GM19193 (cell line): Measurements from ENCODE around the gene HNF4A.

ENCODE experiments used
- POLR2A ChIP-seq: IDR thresholded peaks from 4 replicates; pipeline ENCODE4 v1.6.1; 2011; ENCODE audit not compliant: insufficient read depth, insufficient read length; ENCODE audit errors: extremely low read depth

HNF4A gene

DNA sequence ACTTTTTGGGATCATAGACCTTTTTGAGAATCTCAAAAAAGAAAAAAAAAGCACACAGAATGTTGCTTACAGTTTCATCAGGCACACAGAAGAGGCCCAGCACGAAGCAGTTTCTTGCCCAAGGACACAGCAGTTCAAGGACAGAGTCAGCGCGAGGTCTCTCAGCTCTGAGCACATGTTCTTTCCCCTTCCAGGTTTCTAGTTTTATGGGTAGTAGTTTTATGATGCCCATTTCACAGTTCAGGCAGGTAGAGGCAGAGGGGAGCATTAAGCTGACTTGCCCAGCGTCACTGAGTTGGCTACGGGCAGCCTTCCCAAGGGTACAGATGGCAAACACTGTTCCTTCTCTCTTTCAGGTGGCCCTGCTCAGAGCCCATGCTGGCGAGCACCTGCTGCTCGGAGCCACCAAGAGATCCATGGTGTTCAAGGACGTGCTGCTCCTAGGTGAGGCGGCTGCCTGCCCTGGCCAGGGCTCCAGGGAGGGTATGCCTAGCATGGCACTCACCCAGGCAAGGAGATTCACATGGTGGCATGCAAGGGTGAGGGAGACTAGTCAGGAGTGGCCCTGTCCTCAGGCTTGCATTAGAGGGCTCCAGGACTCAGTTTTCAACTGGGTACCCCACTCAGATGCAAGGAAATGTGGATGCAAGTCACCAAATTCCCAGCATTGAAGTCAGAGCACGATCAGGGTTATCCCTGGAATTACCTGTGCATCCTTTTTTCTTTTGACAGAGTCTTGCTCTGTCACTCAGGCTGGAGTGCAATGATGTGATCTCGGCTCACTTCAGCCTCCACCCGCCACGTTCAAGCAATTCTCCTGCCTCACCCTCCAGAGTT lies 62.8 kb downstream of the HNF4A start:
- TF ChIP-seq POLR2A = no peak

DNA sequence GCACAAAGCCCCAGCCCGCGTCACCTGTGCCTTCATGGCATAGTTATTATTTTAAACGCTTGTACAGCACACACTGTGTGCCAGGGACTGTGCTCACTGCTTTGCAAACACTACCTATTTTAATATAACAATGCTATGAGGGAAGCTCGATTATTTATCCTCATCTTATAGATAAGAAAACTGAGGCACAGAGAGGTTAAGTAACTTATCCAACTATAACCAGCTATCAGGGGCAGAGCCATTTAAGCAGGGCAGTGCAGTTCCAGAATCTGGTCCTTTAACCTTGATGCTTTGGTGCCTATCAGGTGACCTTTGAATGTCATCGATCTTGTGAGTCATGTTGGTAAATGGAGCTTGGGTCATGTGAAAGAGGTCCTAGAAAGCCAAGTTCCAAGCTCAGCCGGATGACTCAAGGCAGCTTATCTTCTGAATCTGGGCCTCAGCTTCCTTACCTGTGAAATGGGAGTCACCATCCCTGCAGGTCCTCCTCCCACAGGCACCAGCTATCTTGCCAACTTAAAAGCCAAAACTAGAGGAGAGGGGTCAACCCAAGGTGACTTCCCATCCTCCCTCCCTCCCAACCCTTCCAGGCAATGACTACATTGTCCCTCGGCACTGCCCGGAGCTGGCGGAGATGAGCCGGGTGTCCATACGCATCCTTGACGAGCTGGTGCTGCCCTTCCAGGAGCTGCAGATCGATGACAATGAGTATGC lies 63.8 kb downstream of the HNF4A start:
- no peak for TF ChIP-seq POLR2A

- no peak for TF ChIP-seq POLR2A
Measured at GRCh38 chr20:44420497-44420896, 65.0 kb downstream of the HNF4A start.

- TF ChIP-seq POLR2A = no peak
Measured at GRCh38 chr20:44422083-44422482, 66.6 kb downstream of the HNF4A start.

DNA sequence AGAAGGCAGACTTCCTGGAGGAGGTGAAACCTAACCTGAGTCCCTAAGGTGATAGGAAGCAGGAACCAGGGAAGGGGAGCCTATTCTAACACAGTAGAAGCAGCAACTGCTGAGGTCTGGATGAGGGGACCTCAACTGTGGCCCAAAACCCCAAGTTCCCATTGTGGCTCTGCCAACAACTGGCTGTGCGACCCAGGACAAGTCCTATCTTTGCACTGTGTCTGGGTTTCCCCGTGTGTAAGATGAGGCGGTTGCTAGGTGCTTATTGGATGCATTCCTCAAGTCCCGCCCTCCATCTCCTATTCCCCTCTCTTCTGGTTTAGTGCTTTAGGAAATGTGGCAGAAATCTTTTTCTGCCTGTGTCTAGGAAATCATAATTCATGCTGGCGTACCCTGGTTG lies 68.0 kb downstream of the HNF4A start:
- no peak for TF ChIP-seq POLR2A

GRCh38 chr20:44424039-44424495 lies 68.6 kb downstream of the HNF4A start:
- no peak for TF ChIP-seq POLR2A

GRCh38 chr20:44425923-44426322 lies 70.4 kb downstream of the HNF4A start:
- TF ChIP-seq POLR2A = no peak

DNA sequence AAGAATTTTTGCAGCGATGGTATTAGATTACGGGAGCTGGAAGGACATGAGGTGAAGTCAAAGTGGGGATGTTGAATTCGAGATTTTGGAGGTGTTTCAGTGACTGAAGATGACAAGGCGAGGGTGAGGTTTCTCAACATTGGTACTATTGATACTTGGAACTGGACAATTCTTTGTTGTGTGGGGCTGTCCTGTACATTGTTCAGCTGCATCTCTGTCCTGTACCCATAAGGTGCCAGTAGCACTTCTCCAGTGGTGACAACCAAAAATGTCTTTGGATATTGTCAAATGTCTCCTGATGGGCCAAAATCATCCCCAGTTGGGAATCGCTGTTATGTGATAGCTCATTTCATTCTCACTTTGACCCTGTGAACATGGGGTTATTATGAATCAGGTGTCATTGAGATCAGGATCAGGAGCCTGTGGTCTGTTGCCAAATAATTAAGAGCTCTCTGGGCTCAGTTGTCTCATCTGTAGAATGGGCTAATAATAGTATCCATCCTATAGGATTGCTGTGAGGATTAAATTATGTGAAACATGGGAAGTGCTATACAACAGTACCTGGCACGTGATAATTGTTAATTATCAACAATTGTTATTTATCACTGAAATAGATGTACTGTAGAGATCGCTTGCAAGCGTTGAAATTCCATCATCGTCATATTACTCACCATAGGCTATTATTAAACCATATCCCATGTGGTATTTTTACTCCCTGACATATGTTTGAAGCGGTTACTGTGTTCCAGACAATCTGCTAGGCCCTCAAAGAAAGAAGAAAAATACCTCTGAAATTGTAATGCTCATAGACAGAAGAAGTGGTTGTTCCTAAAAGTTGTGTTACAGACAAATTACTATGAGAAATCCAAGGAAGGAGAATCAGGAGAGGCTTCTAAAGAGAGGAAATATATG lies 71.6 kb downstream of the HNF4A start:
- no peak for TF ChIP-seq POLR2A

- TF ChIP-seq POLR2A = no peak
Measured at GRCh38 chr20:44427804-44428173, 72.3 kb downstream of the HNF4A start.

DNA sequence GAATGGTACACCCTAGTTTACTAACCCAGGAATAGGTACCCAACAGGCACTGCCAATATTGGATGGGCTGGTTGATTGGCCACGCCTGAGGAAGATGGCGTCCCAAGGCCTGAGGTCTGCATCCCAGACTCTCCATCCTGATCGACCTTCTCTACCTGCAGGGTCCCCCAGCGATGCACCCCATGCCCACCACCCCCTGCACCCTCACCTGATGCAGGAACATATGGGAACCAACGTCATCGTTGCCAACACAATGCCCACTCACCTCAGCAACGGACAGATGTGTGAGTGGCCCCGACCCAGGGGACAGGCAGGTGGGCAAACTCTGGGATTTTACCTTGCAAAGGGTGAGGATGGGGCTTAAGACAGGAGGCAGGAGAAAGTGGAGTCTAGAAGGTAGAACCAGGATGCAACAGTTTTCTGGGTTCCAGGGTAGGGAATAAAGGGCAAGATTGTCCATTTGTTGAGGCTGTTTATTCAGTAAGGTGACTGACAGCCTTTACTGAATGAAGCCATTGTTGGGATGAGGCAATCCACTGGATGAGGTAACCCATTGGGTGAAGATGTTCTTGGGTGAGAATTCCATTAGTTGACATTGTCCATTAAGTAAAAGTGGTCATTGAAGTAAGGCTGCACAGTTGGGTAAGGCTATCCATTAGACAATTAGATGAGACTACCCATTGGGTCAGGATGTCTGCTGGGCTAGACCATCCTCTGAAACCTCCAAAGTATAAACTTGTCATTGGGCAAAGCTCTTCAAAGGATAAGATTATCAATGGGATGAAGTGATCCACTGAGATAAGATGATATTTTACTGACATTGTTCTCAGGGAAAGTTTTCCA lies 72.9 kb downstream of the HNF4A start:
- TF ChIP-seq POLR2A = no peak

- TF ChIP-seq POLR2A = no peak
Measured at GRCh38 chr20:44429017-44429339, 73.5 kb downstream of the HNF4A start.

DNA sequence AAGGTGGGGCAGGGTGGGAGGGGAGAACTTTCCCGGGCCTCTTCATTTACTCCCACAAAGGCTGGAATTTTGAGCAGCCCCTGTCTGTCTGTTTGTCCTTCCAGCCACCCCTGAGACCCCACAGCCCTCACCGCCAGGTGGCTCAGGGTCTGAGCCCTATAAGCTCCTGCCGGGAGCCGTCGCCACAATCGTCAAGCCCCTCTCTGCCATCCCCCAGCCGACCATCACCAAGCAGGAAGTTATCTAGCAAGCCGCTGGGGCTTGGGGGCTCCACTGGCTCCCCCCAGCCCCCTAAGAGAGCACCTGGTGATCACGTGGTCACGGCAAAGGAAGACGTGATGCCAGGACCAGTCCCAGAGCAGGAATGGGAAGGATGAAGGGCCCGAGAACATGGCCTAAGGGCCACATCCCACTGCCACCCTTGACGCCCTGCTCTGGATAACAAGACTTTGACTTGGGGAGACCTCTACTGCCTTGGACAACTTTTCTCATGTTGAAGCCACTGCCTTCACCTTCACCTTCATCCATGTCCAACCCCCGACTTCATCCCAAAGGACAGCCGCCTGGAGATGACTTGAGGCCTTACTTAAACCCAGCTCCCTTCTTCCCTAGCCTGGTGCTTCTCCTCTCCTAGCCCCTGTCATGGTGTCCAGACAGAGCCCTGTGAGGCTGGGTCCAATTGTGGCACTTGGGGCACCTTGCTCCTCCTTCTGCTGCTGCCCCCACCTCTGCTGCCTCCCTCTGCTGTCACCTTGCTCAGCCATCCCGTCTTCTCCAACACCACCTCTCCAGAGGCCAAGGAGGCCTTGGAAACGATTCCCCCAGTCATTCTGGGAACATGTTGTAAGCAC lies 74.1 kb downstream of the HNF4A start:
- TF ChIP-seq POLR2A = no peak

DNA sequence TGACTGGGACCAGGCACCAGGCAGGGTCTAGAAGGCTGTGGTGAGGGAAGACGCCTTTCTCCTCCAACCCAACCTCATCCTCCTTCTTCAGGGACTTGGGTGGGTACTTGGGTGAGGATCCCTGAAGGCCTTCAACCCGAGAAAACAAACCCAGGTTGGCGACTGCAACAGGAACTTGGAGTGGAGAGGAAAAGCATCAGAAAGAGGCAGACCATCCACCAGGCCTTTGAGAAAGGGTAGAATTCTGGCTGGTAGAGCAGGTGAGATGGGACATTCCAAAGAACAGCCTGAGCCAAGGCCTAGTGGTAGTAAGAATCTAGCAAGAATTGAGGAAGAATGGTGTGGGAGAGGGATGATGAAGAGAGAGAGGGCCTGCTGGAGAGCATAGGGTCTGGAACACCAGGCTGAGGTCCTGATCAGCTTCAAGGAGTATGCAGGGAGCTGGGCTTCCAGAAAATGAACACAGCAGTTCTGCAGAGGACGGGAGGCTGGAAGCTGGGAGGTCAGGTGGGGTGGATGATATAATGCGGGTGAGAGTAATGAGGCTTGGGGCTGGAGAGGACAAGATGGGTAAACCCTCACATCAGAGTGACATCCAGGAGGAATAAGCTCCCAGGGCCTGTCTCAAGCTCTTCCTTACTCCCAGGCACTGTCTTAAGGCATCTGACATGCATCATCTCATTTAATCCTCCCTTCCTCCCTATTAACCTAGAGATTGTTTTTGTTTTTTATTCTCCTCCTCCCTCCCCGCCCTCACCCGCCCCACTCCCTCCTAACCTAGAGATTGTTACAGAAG lies 75.0 kb downstream of the HNF4A start:
- TF ChIP-seq POLR2A = no peak

DNA sequence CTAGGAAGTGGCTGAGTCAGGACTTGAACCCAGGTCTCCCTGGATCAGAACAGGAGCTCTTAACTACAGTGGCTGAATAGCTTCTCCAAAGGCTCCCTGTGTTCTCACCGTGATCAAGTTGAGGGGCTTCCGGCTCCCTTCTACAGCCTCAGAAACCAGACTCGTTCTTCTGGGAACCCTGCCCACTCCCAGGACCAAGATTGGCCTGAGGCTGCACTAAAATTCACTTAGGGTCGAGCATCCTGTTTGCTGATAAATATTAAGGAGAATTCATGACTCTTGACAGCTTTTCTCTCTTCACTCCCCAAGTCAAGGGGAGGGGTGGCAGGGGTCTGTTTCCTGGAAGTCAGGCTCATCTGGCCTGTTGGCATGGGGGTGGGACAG lies 75.6 kb downstream of the HNF4A start:
- no peak for TF ChIP-seq POLR2A
